GM23338 (cell line): ENCODE measurements around the gene COL4A2. TPM values are rescaled to one million over a fixed set of nuclear protein-coding genes. Genes with fewer than 3 reads are reported as not detected.

Source experiments
- ATAC-seq: fragments of 200-7000 bp; cut with Tn5 transposase; 3 replicates; pipeline ENCODE4 v1.9.1; 2020
- DNase-seq: peaks from one replicate; pipeline ENCODE4 v3.0.0-alpha.2; 2015; ENCODE audit warnings: low spot score
- H2AFZ ChIP-seq: fragments of 200-600 bp; sonication (generic); 2 replicates; pipeline ENCODE4 v1.8.0; 2016; ENCODE audit warnings: antibody characterized with exemption, mild to moderate bottlenecking, moderate library complexity
- H3F3A ChIP-seq: fragments of 200-600 bp; sonication (generic); replicated peaks from 2 replicates; pipeline ENCODE4 v1.8.0; 2017; ENCODE audit warnings: antibody characterized with exemption, mixed run types, low read depth
- H3K27ac ChIP-seq: fragments of 200-600 bp; sonication (generic); 2 replicates; pipeline ENCODE4 v1.6.1; 2016; ENCODE audit warnings: low read depth
- H3K27me3 ChIP-seq: fragments of 200-600 bp; sonication (generic); 2 replicates; pipeline ENCODE4 v1.8.0; 2016; ENCODE audit warnings: mild to moderate bottlenecking, mixed run types, moderate library complexity; ENCODE audit not compliant: insufficient read depth
- H3K36me3 ChIP-seq: fragments of 200-600 bp; sonication (generic); 2 replicates; pipeline ENCODE4 v1.8.0; 2016; ENCODE audit warnings: mild to moderate bottlenecking; ENCODE audit not compliant: insufficient read depth
- H3K4me1 ChIP-seq: fragments of 200-600 bp; sonication (generic); 2 replicates; pipeline ENCODE4 v1.8.0; 2016; ENCODE audit warnings: mild to moderate bottlenecking, moderate library complexity; ENCODE audit not compliant: insufficient read depth
- H3K4me2 ChIP-seq: fragments of 200-600 bp; sonication (generic); 2 replicates; pipeline ENCODE4 v1.7.1; 2017; ENCODE audit warnings: mixed run types
- H3K4me3 ChIP-seq: fragments of 200-600 bp; sonication (generic); 2 replicates; pipeline ENCODE4 v1.6.1; 2016; ENCODE audit warnings: mixed run types
- H3K79me2 ChIP-seq: fragments of 200-600 bp; sonication (generic); replicated peaks from 2 replicates; pipeline ENCODE4 v1.8.0; 2017; ENCODE audit warnings: mild to moderate bottlenecking; ENCODE audit not compliant: insufficient read depth
- H3K9me2 ChIP-seq: fragments of 200-600 bp; sonication (generic); 2 replicates; pipeline ENCODE4 v1.8.0; 2017; ENCODE audit not compliant: insufficient read depth
- H4K20me1 ChIP-seq: fragments of 200-600 bp; sonication (generic); replicated peaks from 2 replicates; pipeline ENCODE4 v1.8.0; 2017; ENCODE audit warnings: mild to moderate bottlenecking; ENCODE audit not compliant: insufficient read depth
- H3K27ac Mint-ChIP-seq: 2 replicates; pipeline ENCODE4 v1.8.0; 2020; ENCODE audit warnings: inconsistent platforms, mild to moderate bottlenecking, moderate library complexity, mixed read lengths
- H3K27me3 Mint-ChIP-seq: 3 replicates; pipeline ENCODE4 v1.8.0; 2022; ENCODE audit warnings: low read depth, mild to moderate bottlenecking, moderate library complexity, mixed read lengths, inconsistent platforms; ENCODE audit not compliant: insufficient read depth, poor library complexity
- H3K36me3 Mint-ChIP-seq: 3 replicates; pipeline ENCODE4 v1.8.0; 2021; ENCODE audit warnings: low read depth, mild to moderate bottlenecking, inconsistent platforms, moderate library complexity, mixed read lengths
- H3K4me1 Mint-ChIP-seq: 3 replicates; pipeline ENCODE4 v1.8.0; 2020; ENCODE audit warnings: mild to moderate bottlenecking, inconsistent platforms, mixed read lengths
- H3K4me3 Mint-ChIP-seq: 3 replicates; pipeline ENCODE4 v1.8.0; 2021; ENCODE audit warnings: moderate library complexity, mild to moderate bottlenecking, inconsistent platforms, mixed read lengths
- H3K9me3 Mint-ChIP-seq: 3 replicates; pipeline ENCODE4 v1.8.0; 2020; ENCODE audit warnings: moderate library complexity, mild to moderate bottlenecking, inconsistent platforms, mixed read lengths
- CREB1 ChIP-seq: fragments of 250-450 bp; sonication (Bioruptor Pico); IDR thresholded peaks from 2 replicates; pipeline ENCODE4 v1.5.0; 2020; ENCODE audit warnings: low read depth, mild to moderate bottlenecking, moderate library complexity
- CTCF ChIP-seq, 2 experiments: fragments of 200-600 bp in 1 of 2; sonication (generic) in 1 of 2; conservative IDR thresholded peaks; 2 replicates each; pipeline versions ENCODE4 v1.5.1 to v1.6.1; 2016 to 2017; ENCODE audit warnings: antibody characterized with exemption in 2 of 2, low read depth in 2 of 2, mild to moderate bottlenecking in 2 of 2, moderate library complexity in 1 of 2
- EZH2 ChIP-seq: fragments of 200-600 bp; sonication (generic); IDR thresholded peaks from one replicate; pipeline ENCODE4 v1.8.0; 2017; ENCODE audit warnings: antibody characterized with exemption, mild to moderate bottlenecking, low read depth; ENCODE audit not compliant: unreplicated experiment
- JUNB ChIP-seq: IDR thresholded peaks from one replicate; pipeline ENCODE4 v1.6.1; 2016; ENCODE audit warnings: antibody characterized with exemption; ENCODE audit not compliant: unreplicated experiment
- NANOG ChIP-seq: IDR thresholded peaks from 2 replicates; pipeline ENCODE4 v1.6.1; 2016; ENCODE audit warnings: antibody characterized with exemption, borderline replicate concordance
- POLR2AphosphoS5 ChIP-seq: IDR thresholded peaks from 2 replicates; pipeline ENCODE4 v1.6.1; 2016; ENCODE audit warnings: antibody characterized with exemption, low read depth
- STAT1 ChIP-seq: IDR thresholded peaks from one replicate; pipeline ENCODE4 v1.6.1; 2016; ENCODE audit warnings: antibody characterized with exemption; ENCODE audit not compliant: unreplicated experiment
- ZNF114 ChIP-seq: fragments of 250-450 bp; sonication (Bioruptor Pico); IDR thresholded peaks from 2 replicates; pipeline ENCODE4 v1.5.0; 2020; ENCODE audit warnings: mild to moderate bottlenecking, moderate library complexity
- ZNF331 ChIP-seq: fragments of 250-450 bp; sonication (Bioruptor Pico); IDR thresholded peaks from 2 replicates; pipeline ENCODE4 v1.5.0; 2020; ENCODE audit warnings: low read depth, mild to moderate bottlenecking, moderate library complexity
- ZNF462 ChIP-seq: fragments of 250-450 bp; sonication (Bioruptor Pico); IDR thresholded peaks from 2 replicates; pipeline ENCODE4 v1.5.0; 2020; ENCODE audit warnings: mild to moderate bottlenecking, moderate library complexity
- polyA plus RNA-seq: library from polyadenylated mRNA; unstranded; fragments of >200 nt; fragmentation: Nextera tagmentation; extraction: Ambion mirVana; gene quantifications from 2 replicates; pipeline ENCODE4 v1.2.1, GENCODE V29; 2016
- total RNA-seq: library from RNA; depleted of rRNA; stranded (reverse); fragments of >200 nt; shearing (Covaris generic); gene quantifications from 2 replicates; pipeline ENCODE4 v1.2.3, GENCODE V29; 2014

COL4A2 gene
- total and polyA plus RNA-seq, 2 experiments from 2014 or later: 37.4 to 131 TPM

- TF ChIP-seq CTCF (conservative IDR thresholded peaks at IDR 0.05; ENCODE audit: low read depth in 2 of 2) (no peak), POLR2AphosphoS5 (no peak)
Measured at GRCh38 chr13:110396913-110397381, 89.9 kb downstream of the COL4A2 start (continued).

GRCh38 chr13:110397436-110398115 lies 90.5 kb downstream of the COL4A2 start:
- no peaks in the 10 kb centered on the region for H3K36me3 ChIP-seq
- peaks cover 3% of the 10 kb centered on the region for H3K4me1 Mint-ChIP-seq
- H3K4me3 ChIP-seq: no peak overlapping the region
- H3K4me1 ChIP-seq: 0 out of 2 replicates have a peak, but pooled peaks cover 2% of the 10 kb centered on the region
- H2AFZ ChIP-seq: no peak overlapping the region
- H3K4me3 Mint-ChIP-seq: no peak overlapping the region
- no peak overlapping the region for H3K27ac ChIP-seq
- H3K27me3 ChIP-seq: no peaks in the 10 kb centered on the region
- H3K27ac Mint-ChIP-seq: no peak overlapping the region
- no peaks in the 10 kb centered on the region for H3K27me3 Mint-ChIP-seq
- DNase-seq (no peak), ATAC-seq (no peak)
- H3K79me2 ChIP-seq: no peaks in the 10 kb centered on the region
- no peaks in the 10 kb centered on the region for H3K9me3 Mint-ChIP-seq
- no peaks in the 10 kb centered on the region; the same call in 1 of the 2 replicates for H4K20me1 ChIP-seq
- H3K9me2 ChIP-seq: no peaks in the 10 kb centered on the region
- no peaks in the 10 kb centered on the region; the same call in 2 of the 3 replicates for H3K36me3 Mint-ChIP-seq
- H3F3A ChIP-seq: no peaks in the 10 kb centered on the region
- no peak overlapping the region for H3K4me2 ChIP-seq
- TF ChIP-seq NANOG (no peak), POLR2AphosphoS5 (no peak), ZNF114 (CRISPR knock-in tag) (no peak), CREB1 (CRISPR knock-in tag) (no peak), ZNF462 (CRISPR knock-in tag) (no peak), STAT1 (no peak), ZNF331 (CRISPR knock-in tag) (no peak), CTCF (conservative IDR thresholded peaks at IDR 0.05; ENCODE audit: low read depth in 2 of 2) (no peak), EZH2 (no peak), JUNB (no peak)
